Activated T-cell treated with anti-CD3 and anti-CD28 coated beads, Interleukin-2, amount 50 U/mL, for 72 hours (primary cell): ENCODE measurements around the gene BTN1A1. TPM values are rescaled to one million over a fixed set of nuclear protein-coding genes. Genes with fewer than 3 reads are reported as not detected.

Experiments used
- ATAC-seq, 2 donors: fragments of 150-1000 bp; cut with Tn5 transposase; replicated peaks in 1 of 2; 2 replicates each; pipeline ENCODE4 v1.10.0; 2021; ENCODE audit warnings: moderate library complexity in 2 of 2, mild to moderate bottlenecking in 1 of 2
- DNase-seq, 2 donors: peaks; one replicate each; pipeline ENCODE4 v3.0.0; 2021 to 2022; ENCODE audit warnings: mixed read lengths in 1 of 2
- H3K27ac Mint-ChIP-seq: one replicate; pipeline ENCODE4 v1.8.0; 2022; ENCODE audit warnings: mild to moderate bottlenecking, moderate library complexity, mixed read lengths
- H3K27me3 Mint-ChIP-seq: one replicate; pipeline ENCODE4 v1.8.0; 2022; ENCODE audit warnings: low read depth, mixed read lengths
- H3K36me3 Mint-ChIP-seq, 2 donors: one replicate each; pipeline ENCODE4 v1.8.0; 2022; ENCODE audit warnings: mixed read lengths in 2 of 2, mild to moderate bottlenecking in 1 of 2; ENCODE audit not compliant: insufficient read depth in 2 of 2
- H3K4me1 Mint-ChIP-seq: one replicate; pipeline ENCODE4 v1.8.0; 2022; ENCODE audit warnings: low read depth, mixed read lengths
- H3K4me3 Mint-ChIP-seq, 2 donors: one replicate each; pipeline ENCODE4 v1.8.0; 2022; ENCODE audit warnings: mild to moderate bottlenecking in 2 of 2, mixed read lengths in 2 of 2, moderate library complexity in 2 of 2
- H3K9me3 Mint-ChIP-seq, 2 donors: one replicate each; pipeline ENCODE4 v1.8.0; 2022; ENCODE audit warnings: mixed read lengths in 2 of 2
- total RNA-seq, 2 donors: library from RNA; stranded (reverse); gene quantifications; one replicate each; pipeline ENCODE4 v1.2.3, GENCODE V29; 2022

BTN1A1 gene
- total RNA-seq, 2 donors from 2014 or later = 0.10 TPM; not detected in 1

DNA sequence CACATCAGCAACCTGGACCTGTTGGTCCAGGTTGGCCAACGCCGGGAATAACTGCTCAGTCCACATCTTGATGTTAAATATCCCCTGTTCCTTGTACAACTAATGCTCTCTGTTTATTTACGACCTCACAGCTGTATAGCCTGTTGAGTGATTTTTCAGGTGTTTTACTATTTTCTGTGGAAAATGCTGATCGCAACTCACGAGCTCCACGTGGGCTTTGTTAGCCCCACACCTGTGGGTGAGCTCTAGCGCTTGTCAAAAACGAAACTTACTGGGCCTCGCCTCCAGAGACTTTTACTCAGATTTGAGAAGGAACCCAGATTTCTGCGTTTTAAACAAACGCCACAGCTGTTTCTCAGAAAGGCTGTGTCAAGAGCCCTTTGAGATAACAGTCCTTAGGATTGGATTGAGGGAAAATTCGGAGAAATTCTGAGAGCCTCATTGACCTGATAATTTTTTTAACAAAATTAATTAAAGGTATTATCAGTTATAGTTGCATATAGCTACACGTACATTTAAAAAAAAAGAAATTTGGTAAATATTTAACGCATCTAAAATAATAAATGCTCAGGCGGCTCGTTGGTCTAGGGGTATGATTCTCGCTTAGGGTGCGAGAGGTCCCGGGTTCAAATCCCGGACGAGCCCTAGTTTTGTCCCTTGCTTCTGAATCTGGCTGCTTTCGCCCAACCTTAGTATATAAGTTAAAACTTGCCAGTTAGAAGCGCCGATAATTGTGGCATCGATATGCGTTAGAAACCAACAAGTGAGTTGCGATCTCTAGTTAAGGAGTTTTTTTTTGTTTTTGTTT is 54.8 kb downstream of the BTN1A1 start:
- H3K4me1 Mint-ChIP-seq = peaks cover 18% of the 10 kb centered on the region
- H3K4me3 Mint-ChIP-seq = peak overlapping the region in 1 of 2 donors; percentile 88
- no peaks in the 10 kb centered on the region for H3K27me3 Mint-ChIP-seq
- H3K27ac Mint-ChIP-seq = no peak overlapping the region
- no peaks in the 10 kb centered on the region for H3K9me3 Mint-ChIP-seq
- H3K36me3 Mint-ChIP-seq = no peaks in the 10 kb centered on the region
- DNase-seq = peak; percentile 51 to 65
- ATAC-seq = peak; percentile 18 to 28

DNA sequence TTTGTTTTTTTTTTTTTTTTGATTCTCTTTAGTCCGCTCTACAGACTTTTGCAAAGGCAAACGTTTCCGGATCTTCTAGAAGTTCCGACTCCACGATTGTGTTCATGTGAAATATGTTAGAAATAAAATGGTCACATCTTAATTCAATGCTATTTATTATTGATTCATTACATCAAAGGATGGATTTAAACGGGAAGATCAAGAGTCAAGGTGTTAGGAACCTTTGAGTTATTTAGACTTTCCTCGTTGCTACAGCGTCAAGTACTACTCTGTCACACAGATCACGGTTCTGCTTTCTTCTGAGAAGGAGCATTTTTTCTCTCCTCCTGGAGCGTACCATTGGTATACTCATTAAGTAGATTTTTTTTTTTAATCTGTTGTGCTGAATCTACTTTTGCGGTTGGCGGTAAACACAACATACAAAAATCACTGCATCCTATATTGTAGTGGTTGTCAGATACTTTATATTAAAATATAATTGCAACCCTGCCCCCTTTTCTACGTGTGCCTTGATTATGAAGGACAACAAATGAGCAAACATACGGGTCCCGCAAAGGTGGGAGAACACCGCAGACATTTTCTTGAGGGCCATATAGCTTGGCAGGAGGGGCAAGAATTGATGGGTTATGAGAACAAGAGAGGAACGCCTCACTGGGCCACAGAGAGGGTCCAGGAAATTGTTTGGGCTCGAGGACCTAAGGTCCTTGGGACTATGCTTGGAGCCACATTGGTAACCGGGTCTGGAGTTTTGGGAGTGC is 55.6 kb downstream of the BTN1A1 start:
- peaks cover 12% of the 10 kb centered on the region for H3K4me1 Mint-ChIP-seq
- peak overlapping the region; percentile 94 for H3K27ac Mint-ChIP-seq
- no peaks in the 10 kb centered on the region for H3K9me3 Mint-ChIP-seq
- peak overlapping the region; percentile 11 to 88 for H3K4me3 Mint-ChIP-seq
- no peak for DNase-seq
- no peaks in the 10 kb centered on the region for H3K27me3 Mint-ChIP-seq
- no peaks in the 10 kb centered on the region for H3K36me3 Mint-ChIP-seq
- no peak for ATAC-seq

DNA sequence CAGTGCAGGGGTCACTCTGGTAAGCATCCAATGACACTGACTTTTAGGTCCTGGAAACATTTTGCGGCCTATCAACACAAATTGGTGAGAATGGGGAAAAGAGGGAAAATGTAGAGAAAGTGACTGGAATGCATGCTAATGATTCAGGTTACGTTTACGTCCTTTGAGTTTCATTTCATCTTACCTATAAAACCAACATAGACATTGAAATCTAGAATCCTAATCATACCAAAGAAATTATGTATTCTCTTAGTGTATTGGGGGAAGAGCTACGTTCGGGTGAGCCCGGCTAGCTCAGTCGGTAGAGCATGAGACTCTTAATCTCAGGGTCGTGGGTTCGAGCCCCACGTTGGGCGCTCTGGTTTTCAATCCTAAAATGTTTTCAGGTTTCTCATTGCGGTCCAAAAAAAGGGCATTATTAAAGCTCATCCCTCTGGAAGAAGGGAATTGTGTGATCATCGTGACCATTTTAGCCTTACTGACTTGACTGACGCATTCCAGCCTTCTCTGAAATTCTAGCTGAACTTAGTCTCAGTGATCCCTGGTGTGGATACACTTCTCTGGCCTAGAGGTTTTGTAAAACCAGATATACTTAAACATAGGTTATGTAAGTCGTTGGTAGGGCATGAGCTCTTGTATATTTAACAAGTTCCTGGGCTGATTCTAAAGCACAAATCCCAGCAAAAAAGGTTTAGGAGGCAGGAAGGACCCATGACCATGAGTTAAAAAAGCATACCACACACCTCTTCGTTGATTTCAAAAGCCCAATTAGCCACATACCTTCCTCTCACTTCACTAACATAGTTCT is 56.4 kb downstream of the BTN1A1 start:
- ATAC-seq (peak; percentile 8 to 17), DNase-seq (peak in 1 of 2 donors; percentile 56)
- Mint-ChIP-seq H3K4me3 (peak overlapping the region; percentile 11 to 26), H3K27ac (peak overlapping the region; percentile 94), H3K9me3 (no peaks in the 10 kb centered on the region), H3K27me3 (no peaks in the 10 kb centered on the region), H3K36me3 (no peaks in the 10 kb centered on the region), H3K4me1 (peaks cover 6% of the 10 kb centered on the region)

Other genes starting within 250 kb of the BTN1A1 start
- 10 to 100 TPM; 51.9 to 72.0 TPM for gene BTN3A2, start 135.1 kb upstream of the BTN1A1 start, total RNA-seq
- gene BTN2A2, start 117.2 kb upstream of the BTN1A1 start, total RNA-seq = 10 to 100 TPM; 25.7 to 33.5 TPM
- 10 to 100 TPM; 57.3 to 62.8 TPM for gene BTN3A1, start 98.0 kb upstream of the BTN1A1 start, total RNA-seq
- 10 to 100 TPM; 35.9 to 38.3 TPM for gene BTN3A3, start 59.8 kb upstream of the BTN1A1 start, total RNA-seq
- gene BTN2A1, start 42.3 kb upstream of the BTN1A1 start, total RNA-seq = 10 to 100 TPM; 24.3 to 25.7 TPM
- 10 to 100 TPM; 84.7 to 90.9 TPM for gene HMGN4, start 38.1 kb downstream of the BTN1A1 start, total RNA-seq
- 10 to 100 TPM; 20.9 to 21.8 TPM for gene ABT1, start 96.7 kb downstream of the BTN1A1 start, total RNA-seq
- gene ZNF322, start 159.4 kb downstream of the BTN1A1 start, total RNA-seq = 10 to 100 TPM; 11.5 to 13.5 TPM